Esophagus squamous epithelium (tissue), 5 donors: ENCODE measurements around the gene SETD5. TPM values are rescaled to one million over a fixed set of nuclear protein-coding genes. Genes with fewer than 3 reads are reported as not detected.
"Not testable (repeated sequence)": the region's sequence is repeated elsewhere in the genome, so short reads cannot be mapped to it uniquely, and the experiment has no call there.

Experiments used
- DNase-seq: peaks from one replicate; lab custom pipeline; 2025; lab: John Stamatoyannopoulos, UW
- H3K27ac ChIP-seq, 4 donors: fragments of 200-600 bp; sonication (generic); one replicate each; pipeline ENCODE4 v1.5.1; 2016 to 2019; ENCODE audit warnings: mild to moderate bottlenecking in 1 of 4
- H3K27me3 ChIP-seq, 4 donors: fragments of 200-600 bp; sonication (generic); 1 replicate in 3 of 4; 2 replicates in 1 of 4; pipeline versions ENCODE4 v1.5.1 to v1.6.0; 2017 to 2021; ENCODE audit warnings: antibody characterized with exemption in 1 of 4
- H3K36me3 ChIP-seq, 3 donors: fragments of 200-600 bp; sonication (generic); one replicate each; pipeline ENCODE4 v1.5.1; 2016 to 2019
- H3K4me1 ChIP-seq, 3 donors: fragments of 200-600 bp; sonication (generic); one replicate each; pipeline ENCODE4 v1.5.1; 2017 to 2019
- H3K4me3 ChIP-seq, 4 donors: fragments of 200-600 bp; sonication (generic); 1 replicate in 3 of 4; 2 replicates in 1 of 4; pipeline ENCODE4 v1.5.1; 2016 to 2019; ENCODE audit warnings: mild to moderate bottlenecking in 2 of 4, moderate library complexity in 1 of 4
- H3K9me3 ChIP-seq, 3 donors: fragments of 200-600 bp; sonication (generic); one replicate each; pipeline ENCODE4 v1.5.1; 2016 to 2019
- CTCF ChIP-seq, 6 experiments: fragments of 450-650 bp in 4 of 6; fragments of 200-600 bp in 2 of 6; sonication (generic) in 2 of 6; IDR thresholded peaks; one replicate each; pipeline ENCODE4 v1.5.1; 2016 to 2019; ENCODE audit warnings: antibody characterized with exemption in 6 of 6, mild to moderate bottlenecking in 4 of 6, moderate library complexity in 4 of 6
- POLR2A ChIP-seq, 4 donors: fragments of 450-650 bp; IDR thresholded peaks; one replicate each; pipeline ENCODE4 v1.6.1; 2017; ENCODE audit warnings: antibody characterized with exemption in 4 of 4, mild to moderate bottlenecking in 4 of 4, moderate library complexity in 3 of 4
- WGBS, 2 donors: methylation state at CpG; one replicate each; pipeline ENCODE4 v1.1.5; 2018; 5-methylcytosine and 5-hydroxymethylcytosine counted together
- intact Hi-C: fragments of 100-400 bp; cut with DNase I; formaldehyde crosslinking; loops from one replicate; pipeline ENCODE4 v1.15.0; 2022
- total RNA-seq, 4 donors: library from RNA; depleted of rRNA; stranded (reverse); fragments of >200 nt; gene quantifications; one replicate each; pipeline ENCODE4 v1.1.0, GENCODE V29; 2016
- donor health status: DM: yes; HTN: yes; CAD: no.

The SETD5 gene
- total RNA-seq, 4 donors from 2014 or later = 41.8 to 89.3 (median 54.4) TPM

GRCh38 chr3:9480265-9480664 is 82.8 kb downstream of the SETD5 start:
- no peaks in the 10 kb centered on the region for H3K9me3 ChIP-seq
- TF ChIP-seq CTCF (IDR thresholded peaks at IDR 0.05) (no peak), POLR2A (IDR thresholded peaks at IDR 0.05) (no peak)
- WGBS, 2 donors = 91 to 93% methylated on average over 1 of the region's 1 CpG
- no peak for DNase-seq
- H3K4me3 ChIP-seq = no peak overlapping the region
- no peak overlapping the region for H3K27ac ChIP-seq
- peaks cover 25 to 99% (median 25%) of the 10 kb centered on the region in 3 donors for H3K36me3 ChIP-seq
- H3K27me3 ChIP-seq = no peaks in the 10 kb centered on the region
- no peaks in the 10 kb centered on the region for H3K4me1 ChIP-seq
- intact Hi-C loops = no loop called here

GRCh38 chr3:9485248-9485647 is 87.8 kb downstream of the SETD5 start:
- WGBS, 2 donors = 100% methylated on average over 1 of the region's 1 CpG
- intact Hi-C loops = no loop called here
- Histone ChIP-seq H3K27me3 (no peaks in the 10 kb centered on the region), H3K27ac (no peak overlapping the region), H3K36me3 (peaks cover 1 to 68% (median 4%) of the 10 kb centered on the region in 3 donors), H3K9me3 (peaks cover 0 to 11% (median 0%) of the 10 kb centered on the region in 3 donors), H3K4me1 (no peaks in the 10 kb centered on the region), H3K4me3 (no peak overlapping the region)
- DNase-seq = no peak
- TF ChIP-seq CTCF (IDR thresholded peaks at IDR 0.05) (no peak), POLR2A (IDR thresholded peaks at IDR 0.05) (no peak)

- intact Hi-C loops = no loop called here
- TF ChIP-seq CTCF (IDR thresholded peaks at IDR 0.05) (no peak), POLR2A (IDR thresholded peaks at IDR 0.05) (no peak)
- Histone ChIP-seq H3K27ac (no peak overlapping the region), H3K9me3 (peaks cover 0 to 11% (median 0%) of the 10 kb centered on the region in 3 donors), H3K27me3 (no peaks in the 10 kb centered on the region), H3K36me3 (peaks cover 0 to 7% (median 0%) of the 10 kb centered on the region in 3 donors), H3K4me1 (no peaks in the 10 kb centered on the region), H3K4me3 (no peak overlapping the region)
- 55 to 76% methylated on average over 3 of the region's 3 CpGs for WGBS, 2 donors
- DNase-seq = no peak
Measured at GRCh38 chr3:9491506-9491905, 94.1 kb downstream of the SETD5 start.

- H3K9me3 ChIP-seq, intact Hi-C loops, DNase-seq, H3K4me3 ChIP-seq, H3K36me3 ChIP-seq, H3K4me1 ChIP-seq, H3K27me3 ChIP-seq, H3K27ac ChIP-seq: not testable (repeated sequence)
- WGBS, 2 donors = 90 to 92% methylated on average over 15 of the region's 15 CpGs
Measured at GRCh38 chr3:9494036-9494435, 96.6 kb downstream of the SETD5 start.

- intact Hi-C loops = no loop called here
- no peak for TF ChIP-seq POLR2A (IDR thresholded peaks at IDR 0.05)
- no peak for TF ChIP-seq CTCF (IDR thresholded peaks at IDR 0.05)
- Histone ChIP-seq H3K27me3 (peaks cover 5 to 34% (median 7%) of the 10 kb centered on the region in 4 donors), H3K4me1 (peaks cover 0 to 21% (median 8%) of the 10 kb centered on the region in 3 donors), H3K36me3 (no peaks in the 10 kb centered on the region), H3K27ac (no peak overlapping the region), H3K9me3 (no peaks in the 10 kb centered on the region), H3K4me3 (no peak overlapping the region)
- WGBS, 2 donors = 69 to 77% methylated on average over 6 of the region's 6 CpGs
- no peak for DNase-seq
Measured at GRCh38 chr3:9496893-9497292, 99.5 kb downstream of the SETD5 start.
